DOHH2 (cell line): Measurements from ENCODE around the gene SENP6.
A peak's percentile ranks its signal among the peaks of the same experiment; 100 is the strongest.

Source experiments
- H3F3A ChIP-seq: fragments of 200-600 bp; sonication (generic), shearing (Covaris generic); 2 replicates; pipeline ENCODE4 v1.6.0; 2016; ENCODE audit warnings: antibody characterized with exemption, mild to moderate bottlenecking; ENCODE audit not compliant: control insufficient read depth, insufficient read depth
- H3K27ac ChIP-seq: fragments of 200-600 bp; sonication (generic); 2 replicates; pipeline ENCODE4 v1.5.1; 2014; ENCODE audit warnings: low read depth, mild to moderate bottlenecking, low read length, moderate library complexity
- H3K27me3 ChIP-seq: fragments of 200-600 bp; sonication (generic); 2 replicates; pipeline ENCODE4 v1.6.1; 2014; ENCODE audit warnings: mild to moderate bottlenecking, low read length, mixed read lengths; ENCODE audit not compliant: control insufficient read depth
- H3K36me3 ChIP-seq: fragments of 200-600 bp; sonication (generic); 2 replicates; pipeline ENCODE4 v1.6.1; 2014; ENCODE audit warnings: mild to moderate bottlenecking, low read length, moderate library complexity, mixed read lengths; ENCODE audit not compliant: control insufficient read depth
- H3K4me1 ChIP-seq: fragments of 200-600 bp; sonication (generic); 2 replicates; pipeline ENCODE4 v1.6.1; 2014; ENCODE audit warnings: mild to moderate bottlenecking, low read length, mixed read lengths; ENCODE audit not compliant: control insufficient read depth
- H3K4me2 ChIP-seq: fragments of 200-600 bp; sonication (generic); 2 replicates; pipeline ENCODE4 v1.6.0; 2014; ENCODE audit warnings: mild to moderate bottlenecking, low read length, moderate library complexity
- H3K4me3 ChIP-seq: fragments of 200-600 bp; sonication (generic); 2 replicates; pipeline ENCODE4 v1.5.1; 2014; ENCODE audit warnings: mild to moderate bottlenecking, low read length, mixed read lengths
- H3K79me2 ChIP-seq: fragments of 200-600 bp; sonication (generic); 2 replicates; pipeline ENCODE4 v1.6.1; 2014; ENCODE audit warnings: mild to moderate bottlenecking, low read length, mixed read lengths; ENCODE audit not compliant: control insufficient read depth
- H3K9me2 ChIP-seq: fragments of 200-600 bp; sonication (generic); replicated peaks from 2 replicates; pipeline ENCODE4 v1.6.1; 2014; ENCODE audit warnings: mild to moderate bottlenecking, low read length, mixed read lengths; ENCODE audit not compliant: control insufficient read depth
- H3K9me3 ChIP-seq: fragments of 200-600 bp; sonication (generic); 2 replicates; pipeline ENCODE4 v1.6.1; 2014; ENCODE audit warnings: antibody characterized with exemption, low read length, mixed read lengths; ENCODE audit not compliant: control insufficient read depth, insufficient read depth
- H4K20me1 ChIP-seq: fragments of 200-600 bp; sonication (generic); 2 replicates; pipeline ENCODE4 v1.6.0; 2014; ENCODE audit warnings: low read depth, mild to moderate bottlenecking, antibody characterized with exemption, low read length, moderate library complexity; ENCODE audit not compliant: control insufficient read depth, insufficient read depth
- CTCF ChIP-seq: fragments of 200-600 bp; sonication (generic); IDR thresholded peaks from one replicate; pipeline ENCODE4 v1.5.1; 2014; ENCODE audit warnings: antibody characterized with exemption, mild to moderate bottlenecking, low read depth, low read length; ENCODE audit not compliant: poor library complexity, severe bottlenecking
- EZH2phosphoT487 ChIP-seq: fragments of 200-600 bp; sonication (generic); IDR thresholded peaks from 2 replicates; pipeline ENCODE4 v1.6.1; 2017; ENCODE audit warnings: borderline replicate concordance, mild to moderate bottlenecking, antibody characterized with exemption, low read length, moderate library complexity, mixed read lengths

SENP6 gene

GRCh38 chr6:75747152-75747992 is 145.7 kb downstream of the SENP6 start:
- Histone ChIP-seq H3K9me3 (no peaks in the 10 kb centered on the region), H3K9me2 (no peaks in the 10 kb centered on the region), H3K4me3 (peak overlapping the region; percentile 91), H3K27me3 (peaks cover 8% of the 10 kb centered on the region), H3K36me3 (no peaks in the 10 kb centered on the region), H3F3A (peaks cover 17% of the 10 kb centered on the region), H3K4me1 (peaks cover 53% of the 10 kb centered on the region), H3K4me2 (peak overlapping the region; percentile 71), H3K27ac (peak overlapping the region; percentile 86), H3K79me2 (peaks cover 4% of the 10 kb centered on the region; the same call in 1 of the 2 replicates), H4K20me1 (no peaks in the 10 kb centered on the region)
- TF ChIP-seq EZH2phosphoT487 (no peak), CTCF (no peak)

GRCh38 chr6:75748003-75748742 is 146.5 kb downstream of the SENP6 start:
- no peaks in the 10 kb centered on the region for H4K20me1 ChIP-seq
- H3K4me2 ChIP-seq, result peak overlapping the region; percentile 71
- no peaks in the 10 kb centered on the region for H3K9me2 ChIP-seq
- H3K4me3 ChIP-seq, result peak overlapping the region; percentile 91
- H3K79me2 ChIP-seq, result peaks cover 4% of the 10 kb centered on the region; the same call in 1 of the 2 replicates
- TF ChIP-seq CTCF, result no peak
- no peak for TF ChIP-seq EZH2phosphoT487
- peaks cover 8% of the 10 kb centered on the region for H3K27me3 ChIP-seq
- peaks cover 53% of the 10 kb centered on the region for H3K4me1 ChIP-seq
- H3F3A ChIP-seq, result peaks cover 17% of the 10 kb centered on the region
- H3K9me3 ChIP-seq, result no peaks in the 10 kb centered on the region
- no peaks in the 10 kb centered on the region for H3K36me3 ChIP-seq
- peak overlapping the region; percentile 86 for H3K27ac ChIP-seq

GRCh38 chr6:75748743-75749538 is 147.3 kb downstream of the SENP6 start, which contains the start of gene MYO6:
Gene MYO6, plus strand, starts transcription at chr6:75749239. Its CDS starts 68,309 bp downstream, at chr6:75817548.
- TF ChIP-seq CTCF, result no peak
- TF ChIP-seq EZH2phosphoT487, result no peak
- H3K9me2 ChIP-seq, result no peaks in the 10 kb centered on the region
- peak within 1 kb of the TSS; percentile 91 for H3K4me3 ChIP-seq
- no peaks in the 10 kb centered on the region for H3K9me3 ChIP-seq
- peaks cover 17% of the 10 kb centered on the region for H3F3A ChIP-seq
- H3K27ac ChIP-seq, result peak within 1 kb of the TSS; percentile 86
- H3K27me3 ChIP-seq, result peaks cover 8% of the 10 kb centered on the region
- H3K36me3 ChIP-seq, result no peaks in the 10 kb centered on the region
- H3K79me2 ChIP-seq, result peaks cover 4% of the 10 kb centered on the region; the same call in 1 of the 2 replicates
- H4K20me1 ChIP-seq, result no peaks in the 10 kb centered on the region
- H3K4me2 ChIP-seq, result peak within 1 kb of the TSS; percentile 71
- H3K4me1 ChIP-seq, result peaks cover 51% of the 10 kb centered on the region
